IPS-18c (cell line): ENCODE results near the gene ZNF143.

Source experiments
- H3K4me3 ChIP-seq: 2 replicates; pipeline ENCODE4 v1.7.0; 2013; ENCODE audit warnings: low read depth, mild to moderate bottlenecking, low read length, moderate library complexity; ENCODE audit not compliant: insufficient read depth
- H3K9me3 ChIP-seq: one replicate; pipeline ENCODE4 v1.6.1; 2013; ENCODE audit warnings: mild to moderate bottlenecking, low read length, moderate library complexity; ENCODE audit not compliant: control insufficient read depth, insufficient read depth

The ZNF143 gene

DNA sequence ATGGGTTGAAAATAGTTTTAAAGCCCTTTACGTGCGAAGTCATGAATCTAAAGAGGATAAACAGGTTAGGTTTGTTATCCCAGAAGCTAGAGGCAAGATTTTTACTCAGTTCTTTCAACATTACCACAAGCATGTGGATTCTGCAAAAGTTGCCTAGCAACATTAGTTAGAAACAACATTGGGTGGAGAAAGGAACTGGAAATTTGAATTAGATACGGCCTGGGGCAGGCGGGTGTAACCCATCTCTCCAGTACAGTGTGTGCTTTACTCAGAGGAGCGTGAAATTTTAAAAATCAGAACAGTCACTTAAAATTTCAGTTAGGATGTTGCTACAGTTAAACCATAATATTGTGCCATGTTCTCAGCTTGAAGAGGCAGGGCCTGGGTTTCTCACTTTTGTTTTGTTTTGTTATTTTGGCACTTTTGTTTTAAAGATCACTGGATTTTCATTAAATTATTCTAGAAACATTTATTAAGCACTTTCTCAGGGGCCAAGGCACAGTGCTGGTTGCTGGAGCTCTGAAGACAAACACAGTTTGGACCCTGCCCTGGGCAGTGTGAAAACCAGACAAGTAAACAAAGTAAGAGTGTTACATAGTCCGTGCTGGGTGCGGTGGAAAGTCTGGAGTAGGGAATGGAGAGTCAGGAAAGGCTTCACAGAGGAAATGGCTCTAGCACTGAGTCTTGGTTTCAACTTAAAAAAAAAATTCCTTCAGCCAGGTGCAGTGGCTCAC, 108.2 kb downstream of the ZNF143 start:
- H3K4me3 ChIP-seq: no peak overlapping the region
- no peaks in the 10 kb centered on the region for H3K9me3 ChIP-seq

DNA sequence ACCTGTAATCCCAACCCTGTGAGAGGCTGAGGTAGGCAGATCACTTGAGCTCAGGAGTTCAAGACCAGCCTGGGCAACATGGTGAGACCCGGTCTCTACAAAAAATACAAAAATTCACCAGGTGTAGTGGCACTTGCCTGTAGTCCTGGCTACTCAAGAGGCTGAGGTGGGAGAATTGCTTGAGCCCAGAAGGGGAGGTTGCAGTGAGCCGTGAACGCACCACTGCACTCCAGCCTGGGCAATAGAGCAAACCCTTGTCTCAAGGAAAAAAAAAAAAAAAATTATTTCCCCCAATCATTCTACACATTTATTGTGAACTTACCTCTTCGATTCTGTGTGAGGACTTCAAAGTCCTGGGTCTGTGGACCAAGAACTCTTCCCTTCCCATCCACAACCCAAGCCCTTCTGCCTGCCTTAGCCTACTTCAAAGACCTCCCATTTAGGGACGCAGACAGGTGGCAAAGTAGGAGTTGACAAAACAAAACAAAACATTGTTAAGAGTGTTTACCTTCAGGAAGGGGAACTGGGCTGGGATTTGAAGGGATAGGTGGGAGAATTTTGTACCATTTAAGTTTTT, 108.9 kb downstream of the ZNF143 start:
- Histone ChIP-seq H3K9me3 (no peaks in the 10 kb centered on the region), H3K4me3 (no peak overlapping the region)

DNA sequence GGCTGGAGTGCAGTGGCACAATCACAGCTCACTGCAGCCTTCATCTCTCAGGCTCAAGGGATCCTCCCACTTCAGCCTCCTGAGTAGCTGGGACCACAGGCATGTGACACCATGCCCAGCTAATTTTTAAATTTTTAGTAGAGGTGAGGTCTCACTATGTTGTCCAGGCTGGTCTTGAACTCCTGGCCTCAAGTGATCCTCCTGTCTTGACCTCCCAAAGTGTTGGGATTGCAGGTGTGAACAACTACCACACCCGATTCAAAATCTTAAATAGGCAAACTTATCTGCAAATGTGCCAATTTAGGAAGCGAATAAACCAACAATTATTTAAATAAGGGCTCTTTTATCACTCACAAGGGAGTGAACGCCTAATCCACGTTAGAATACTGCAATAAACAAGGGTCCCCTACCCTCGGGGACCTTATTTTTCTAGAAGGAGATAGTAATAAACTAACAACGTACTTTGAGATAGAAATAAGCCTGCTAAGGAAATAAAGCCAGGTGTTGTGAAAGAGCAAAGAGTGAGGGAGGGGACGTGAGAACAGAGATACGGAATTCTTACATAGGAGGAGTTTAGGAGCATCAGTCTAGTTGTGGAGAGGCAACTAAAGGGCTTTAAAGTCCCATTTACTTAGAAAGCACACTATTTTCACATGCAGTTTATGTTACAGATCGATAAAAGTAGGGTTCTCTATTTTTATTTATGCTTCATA, 109.7 kb downstream of the ZNF143 start:
- no peaks in the 10 kb centered on the region for H3K9me3 ChIP-seq
- H3K4me3 ChIP-seq: no peak overlapping the region

DNA sequence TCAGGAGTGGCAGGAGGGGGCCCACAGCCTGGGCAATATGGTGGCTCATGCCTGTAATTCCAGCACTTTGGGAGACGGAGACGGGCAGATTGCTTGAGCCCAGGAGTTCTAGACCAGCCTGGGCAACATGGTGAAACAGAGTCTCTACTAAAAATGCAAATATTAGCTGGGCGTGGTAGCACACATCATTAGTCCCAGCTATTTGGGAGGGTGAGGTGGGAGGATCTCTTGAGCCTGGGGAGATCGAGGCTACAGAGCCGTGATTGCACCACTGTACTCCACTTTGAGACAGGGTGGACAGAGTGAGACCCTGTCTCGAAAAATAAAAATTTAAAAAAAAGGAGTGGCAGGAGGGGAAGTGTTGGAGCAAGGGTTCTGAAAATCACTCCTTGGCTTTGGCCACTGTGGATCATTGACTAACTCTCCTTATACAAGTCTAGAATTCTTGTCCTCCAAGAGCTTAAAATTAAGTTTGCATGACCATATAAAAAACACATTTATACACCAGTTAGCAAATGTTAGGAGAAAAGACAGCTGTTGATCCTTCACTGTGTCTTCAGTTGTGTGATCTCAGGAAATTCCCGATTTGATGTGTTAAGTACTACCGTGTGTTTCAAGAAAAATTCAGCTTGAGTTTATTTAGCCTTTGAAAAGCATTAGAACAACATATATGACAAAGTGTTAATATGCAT, 110.4 kb downstream of the ZNF143 start:
- Histone ChIP-seq H3K4me3 (no peak overlapping the region), H3K9me3 (no peaks in the 10 kb centered on the region)

DNA sequence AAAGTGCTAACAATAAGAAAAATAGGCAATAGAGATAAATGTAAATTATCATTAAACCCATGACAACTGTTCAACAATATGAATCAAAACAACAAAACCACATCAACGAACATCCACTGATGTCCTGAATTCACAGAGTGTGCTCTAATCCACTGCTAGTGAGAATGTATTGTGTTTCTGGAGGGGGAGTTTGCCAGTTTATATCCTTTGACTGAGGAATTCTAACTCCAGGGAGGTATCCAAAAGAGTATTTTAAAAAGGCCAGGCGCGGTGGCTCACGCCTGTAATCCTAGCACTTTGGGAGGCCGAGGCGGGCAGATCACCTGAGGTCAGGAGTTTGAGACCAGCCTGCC, 110.9 kb downstream of the ZNF143 start:
- H3K4me3 ChIP-seq: no peak overlapping the region
- H3K9me3 ChIP-seq: no peaks in the 10 kb centered on the region

DNA sequence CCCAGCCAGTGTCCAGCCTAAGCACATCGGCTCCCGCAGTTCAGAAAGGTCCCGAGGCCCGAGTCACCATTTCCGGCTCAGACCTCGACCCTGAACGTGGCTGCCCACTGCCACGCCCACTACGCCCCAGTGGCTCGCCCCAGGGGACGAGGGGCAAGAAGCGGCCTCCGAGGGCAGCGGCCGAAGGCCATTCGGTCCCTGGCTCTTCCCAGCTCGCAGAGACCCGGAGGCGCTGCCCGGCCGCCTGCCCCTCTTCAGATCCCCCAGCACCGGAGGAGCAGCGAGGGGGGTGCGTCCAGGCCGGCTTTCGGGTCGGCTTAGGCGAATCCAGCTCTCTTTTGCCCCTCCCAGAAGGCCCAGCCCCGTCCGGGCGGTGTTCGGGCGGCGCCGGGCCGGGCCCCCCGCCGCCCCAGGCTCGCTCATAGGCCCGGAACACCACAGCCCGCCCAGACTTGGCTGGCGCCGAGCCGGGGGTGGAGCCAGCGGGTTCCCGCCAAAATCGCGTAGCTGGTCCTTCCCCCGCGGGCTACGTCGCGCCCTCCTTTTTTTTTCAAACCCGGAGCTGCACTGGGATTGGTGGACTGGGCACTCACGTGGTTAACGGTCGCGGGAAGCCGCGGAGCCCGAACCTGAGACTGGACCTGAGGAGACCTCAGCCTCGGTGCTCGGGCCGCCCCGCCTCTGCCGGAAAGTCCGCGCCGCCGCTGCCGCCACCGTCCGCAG, 112.4 kb downstream of the ZNF143 start, which contains the start of gene WEE1:
TSS of gene WEE1 (plus strand) at position 619 of the 723 bp plus-strand sequence. CDS start 264 bp downstream, outside the sequence.
- Histone ChIP-seq H3K9me3 (no peaks in the 10 kb centered on the region), H3K4me3 (peak within 1 kb of the TSS; percentile 82)

DNA sequence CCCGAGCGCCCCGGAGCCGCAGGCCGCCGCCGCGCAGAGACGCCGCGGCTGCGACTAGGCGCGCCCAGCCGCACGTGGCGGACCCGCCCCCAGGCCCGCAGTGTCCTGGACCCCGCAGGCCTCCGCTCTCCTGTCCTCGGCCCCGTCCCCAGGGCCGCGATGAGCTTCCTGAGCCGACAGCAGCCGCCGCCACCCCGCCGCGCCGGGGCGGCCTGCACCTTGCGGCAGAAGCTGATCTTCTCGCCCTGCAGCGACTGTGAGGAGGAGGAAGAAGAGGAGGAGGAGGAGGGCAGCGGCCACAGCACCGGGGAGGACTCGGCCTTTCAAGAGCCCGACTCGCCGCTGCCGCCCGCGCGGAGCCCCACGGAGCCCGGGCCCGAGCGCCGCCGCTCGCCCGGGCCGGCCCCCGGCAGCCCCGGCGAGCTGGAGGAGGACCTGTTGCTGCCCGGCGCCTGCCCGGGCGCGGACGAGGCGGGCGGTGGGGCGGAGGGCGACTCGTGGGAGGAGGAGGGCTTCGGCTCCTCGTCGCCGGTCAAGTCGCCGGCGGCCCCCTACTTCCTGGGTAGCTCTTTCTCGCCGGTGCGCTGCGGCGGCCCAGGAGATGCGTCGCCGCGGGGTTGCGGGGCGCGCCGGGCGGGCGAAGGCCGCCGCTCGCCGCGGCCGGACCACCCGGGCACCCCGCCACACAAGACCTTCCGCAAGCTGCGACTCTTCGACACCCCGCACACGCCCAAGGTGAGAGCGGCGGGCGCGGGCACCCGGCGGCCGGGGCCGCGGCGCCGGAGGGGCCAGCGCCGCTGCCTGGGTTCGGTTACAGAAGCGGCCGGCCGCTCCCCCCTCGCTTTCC, 113.2 kb downstream of the ZNF143 start:
- peak overlapping the region; percentile 82 for H3K4me3 ChIP-seq
- H3K9me3 ChIP-seq: no peaks in the 10 kb centered on the region

DNA sequence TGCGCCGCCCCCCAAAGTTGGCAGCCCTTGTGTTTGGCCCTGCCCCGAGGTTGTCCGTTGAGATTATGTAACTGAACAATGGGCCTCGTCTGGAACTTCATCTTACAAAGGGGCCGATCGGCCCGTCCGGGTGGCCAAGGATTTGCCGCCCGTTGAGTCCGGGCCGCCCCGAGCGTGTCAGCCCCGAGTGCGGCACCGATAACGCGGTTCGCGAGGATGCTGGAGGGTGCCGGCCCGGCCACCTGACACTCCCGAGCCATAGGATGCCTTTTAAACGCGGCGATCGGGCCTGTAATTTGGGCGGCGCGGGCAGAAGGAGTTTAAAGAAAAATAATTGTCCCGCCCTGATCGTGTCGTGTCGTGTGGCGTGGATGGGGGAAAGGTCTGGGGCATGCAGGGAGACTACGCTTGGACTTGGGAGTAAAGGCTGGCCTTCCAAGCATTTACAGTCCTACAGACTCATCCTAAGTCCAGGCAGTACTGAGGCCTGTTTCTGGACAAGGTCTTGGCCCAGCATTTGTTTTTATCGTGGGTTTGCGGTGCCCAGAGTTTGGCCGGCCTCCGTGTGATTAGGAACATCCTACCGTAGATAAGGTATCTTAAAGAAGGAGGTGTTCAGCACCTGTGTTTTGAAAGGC, 113.9 kb downstream of the ZNF143 start:
- H3K4me3 ChIP-seq: peak overlapping the region; percentile 82
- H3K9me3 ChIP-seq: no peaks in the 10 kb centered on the region

DNA sequence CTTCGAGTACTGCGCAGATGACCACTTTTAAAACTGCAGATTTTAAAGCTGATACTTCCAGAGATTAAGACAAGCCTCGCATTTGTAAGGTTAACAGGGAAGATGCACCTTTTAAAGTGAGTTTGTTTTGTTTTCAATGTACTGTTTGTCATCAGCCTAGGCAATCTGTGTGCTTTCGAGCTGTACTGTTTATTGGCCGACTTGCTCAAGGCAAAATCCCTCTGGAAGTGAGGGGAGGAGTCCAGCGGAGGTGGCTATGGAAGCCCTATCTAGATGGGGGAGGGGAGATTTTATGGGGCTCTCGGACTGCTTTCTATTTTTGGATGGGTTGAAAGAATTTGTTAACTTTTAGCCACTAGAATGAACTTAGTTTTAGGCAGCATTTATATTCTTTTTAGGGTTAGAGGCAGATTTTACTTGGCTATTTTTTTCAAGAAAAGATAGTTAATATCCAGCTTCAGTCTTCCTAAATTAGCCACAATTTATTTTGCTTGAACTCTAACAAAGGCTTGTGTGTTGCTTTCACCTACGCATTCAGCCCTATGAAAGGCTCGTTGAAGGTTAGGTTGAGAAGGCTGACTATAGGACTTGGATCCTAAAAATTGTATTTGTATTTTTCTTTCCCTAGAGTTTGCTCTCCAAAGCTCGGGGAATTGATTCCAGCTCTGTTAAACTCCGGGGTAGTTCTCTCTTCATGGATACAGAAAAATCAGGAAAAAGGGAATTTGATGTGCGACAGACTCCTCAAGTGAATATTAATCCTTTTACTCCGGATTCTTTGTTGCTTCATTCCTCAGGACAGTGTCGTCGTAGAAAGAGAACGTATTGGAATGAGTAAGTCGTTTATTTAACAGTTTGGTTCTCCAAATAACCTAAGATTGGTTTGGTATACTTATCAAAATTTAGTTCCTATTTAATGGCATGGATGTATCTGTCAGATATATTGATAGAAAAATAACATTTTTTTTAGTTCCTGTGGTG, 114.7 kb downstream of the ZNF143 start:
- H3K4me3 ChIP-seq: peak overlapping the region; percentile 82
- no peaks in the 10 kb centered on the region for H3K9me3 ChIP-seq

DNA sequence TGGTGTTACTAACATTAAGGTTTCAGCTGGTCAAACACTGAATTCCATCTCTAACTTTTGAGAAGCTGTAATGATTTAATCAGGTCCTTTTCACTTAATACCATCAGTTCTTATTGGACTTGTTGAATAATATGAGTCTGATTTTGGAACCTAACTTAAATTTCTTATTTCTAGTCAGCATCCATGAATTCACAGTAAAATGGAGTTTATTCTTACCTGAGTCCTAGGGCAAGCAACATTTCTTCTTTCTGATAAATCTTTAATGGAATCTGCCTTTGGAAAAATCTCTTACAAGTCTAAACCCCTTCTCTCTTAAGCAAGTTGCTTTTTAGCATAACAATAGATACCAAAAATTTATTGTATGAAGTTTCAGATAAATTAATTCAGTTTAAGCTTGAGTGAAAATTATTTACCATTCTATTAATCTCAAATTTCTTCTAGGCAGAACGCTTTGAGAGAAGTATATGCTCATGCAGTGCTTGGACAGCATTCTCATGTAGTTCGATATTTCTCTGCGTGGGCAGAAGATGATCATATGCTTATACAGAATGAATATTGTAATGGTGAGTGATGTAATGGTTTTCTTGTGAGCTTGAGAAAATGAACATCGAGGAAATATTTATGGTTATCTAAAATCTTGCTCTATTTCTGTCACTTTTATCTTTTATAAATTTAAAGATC, 116.0 kb downstream of the ZNF143 start:
- 0 out of 2 replicates have a peak overlapping the region, but pooled peaks have one; percentile 28 for H3K4me3 ChIP-seq

DNA sequence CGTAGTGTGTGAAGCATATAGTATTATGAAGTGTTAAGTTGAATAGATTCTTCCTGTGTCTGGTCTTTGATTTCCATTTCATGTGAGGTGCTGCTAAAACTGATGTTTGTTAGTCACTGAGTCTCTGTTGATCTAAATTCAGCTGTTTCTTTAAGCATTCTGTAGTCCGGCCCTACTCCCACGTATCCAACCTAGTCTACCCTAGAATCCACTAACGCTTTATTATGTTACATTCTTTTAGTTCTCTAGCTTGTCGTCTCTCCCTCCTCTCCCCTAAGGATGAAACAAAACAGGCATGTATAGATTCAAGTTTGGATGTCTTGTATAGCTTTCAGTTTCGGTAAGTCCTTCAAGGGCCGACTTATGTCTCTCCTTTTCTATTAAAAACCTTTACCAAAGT, 116.7 kb downstream of the ZNF143 start:
- Histone ChIP-seq H3K4me3 (no peak overlapping the region), H3K9me3 (no peaks in the 10 kb centered on the region)

More for the DNA sequence above, 116.0 kb downstream of the ZNF143 start:
- H3K9me3 ChIP-seq: no peaks in the 10 kb centered on the region
